ENCODE data around the gene EIF2B2.

- TF ChIP-seq CTCF (conservative IDR thresholded peaks at IDR 0.05; ENCODE audit: low read length) = no peak
- no peak for TF ChIP-seq EZH2phosphoT487 (IDR thresholded peaks at IDR 0.05; ENCODE audit: borderline replicate concordance, low read depth, low read length)
Measured at GRCh38 chr14:75044752-75045151, 42.0 kb downstream of the EIF2B2 start.
